Immature natural killer cell (primary cell): Measurements from ENCODE around the gene SPOCD1. TPM values are rescaled to one million over a fixed set of nuclear protein-coding genes. Genes with fewer than 3 reads are reported as not detected.

Experiments
- DNase-seq, 3 donors: peaks; one replicate each; pipeline ENCODE4 v3.0.0; 2022; ENCODE audit warnings: mixed read lengths in 1 of 3
- H3K27ac Mint-ChIP-seq, 6 donors: one replicate each; pipeline ENCODE4 v1.8.0; 2020; ENCODE audit warnings: mixed read lengths in 6 of 6, mild to moderate bottlenecking in 5 of 6, inconsistent platforms in 4 of 6, moderate library complexity in 3 of 6
- H3K27me3 Mint-ChIP-seq, 3 donors: one replicate each; pipeline ENCODE4 v1.8.0; 2020 to 2021; ENCODE audit warnings: low read depth in 3 of 3, mild to moderate bottlenecking in 3 of 3, mixed read lengths in 3 of 3, moderate library complexity in 3 of 3, inconsistent platforms in 1 of 3
- H3K36me3 Mint-ChIP-seq, 3 donors: one replicate each; pipeline ENCODE4 v1.8.0; 2020; ENCODE audit warnings: mixed read lengths in 3 of 3, inconsistent platforms in 2 of 3, mild to moderate bottlenecking in 2 of 3
- H3K4me1 Mint-ChIP-seq, 2 donors: one replicate each; pipeline ENCODE4 v1.8.0; 2020; ENCODE audit warnings: inconsistent platforms in 2 of 2, mild to moderate bottlenecking in 2 of 2, mixed read lengths in 2 of 2, moderate library complexity in 1 of 2
- H3K4me3 Mint-ChIP-seq, 5 donors: one replicate each; pipeline ENCODE4 v1.8.0; 2020; ENCODE audit warnings: mild to moderate bottlenecking in 5 of 5, mixed read lengths in 5 of 5, inconsistent platforms in 3 of 5, moderate library complexity in 3 of 5
- H3K9me3 Mint-ChIP-seq, 6 donors: one replicate each; pipeline ENCODE4 v1.8.0; 2020; ENCODE audit warnings: mild to moderate bottlenecking in 6 of 6, mixed read lengths in 6 of 6, inconsistent platforms in 4 of 6, moderate library complexity in 3 of 6
- polyA plus RNA-seq, 3 donors: library from polyadenylated mRNA; unstranded; fragments of 300-500 nt; fragmentation: Illumina TruSeq; gene quantifications; one replicate each; pipeline ENCODE4 v1.2.3, GENCODE V29; 2021

SPOCD1 gene
- polyA plus RNA-seq, 3 donors from 2014 or later = 0.24 to 2.5 (median 0.46) TPM

GRCh38 chr1:31754397-31754796, 61.4 kb downstream of the SPOCD1 start:
- peak overlapping the region in 2 of 6 donors; percentile 6 to 49 for H3K27ac Mint-ChIP-seq
- H3K27me3 Mint-ChIP-seq = peaks cover 0 to 4% (median 3%) of the 10 kb centered on the region in 3 donors
- H3K36me3 Mint-ChIP-seq = no peaks in the 10 kb centered on the region
- no peak for DNase-seq
- peaks cover 44 to 49% of the 10 kb centered on the region in 2 donors for H3K4me1 Mint-ChIP-seq
- H3K4me3 Mint-ChIP-seq = no peak overlapping the region
- no peaks in the 10 kb centered on the region for H3K9me3 Mint-ChIP-seq

- Mint-ChIP-seq H3K36me3 (no peaks in the 10 kb centered on the region), H3K4me3 (no peak overlapping the region), H3K27me3 (peaks cover 0 to 6% (median 3%) of the 10 kb centered on the region in 3 donors), H3K4me1 (peaks cover 50 to 52% of the 10 kb centered on the region in 2 donors), H3K9me3 (no peaks in the 10 kb centered on the region), H3K27ac (peak overlapping the region in 4 of 6 donors; percentile 6 to 49 (median 20))
- no peak for DNase-seq
These were observed 62.0 kb downstream of the SPOCD1 start for GRCh38 chr1:31753707-31754349.

- Mint-ChIP-seq H3K27ac (peak overlapping the region in 3 of 6 donors; percentile 17 to 37 (median 27)), H3K36me3 (no peaks in the 10 kb centered on the region), H3K9me3 (no peaks in the 10 kb centered on the region), H3K4me1 (peaks cover 58 to 60% of the 10 kb centered on the region in 2 donors), H3K27me3 (peaks cover 0 to 6% (median 3%) of the 10 kb centered on the region in 3 donors), H3K4me3 (peak overlapping the region in 3 of 5 donors; percentile 3 to 32 (median 24))
- DNase-seq = no peak
These were observed 62.8 kb downstream of the SPOCD1 start for GRCh38 chr1:31752952-31753475.

- no peaks in the 10 kb centered on the region for H3K36me3 Mint-ChIP-seq
- H3K9me3 Mint-ChIP-seq = no peaks in the 10 kb centered on the region
- peak overlapping the region; percentile 14 to 93 (median 80) for H3K27ac Mint-ChIP-seq
- DNase-seq = no peak
- peak overlapping the region; percentile 63 to 88 (median 86) for H3K4me3 Mint-ChIP-seq
- peaks cover 0 to 6% (median 3%) of the 10 kb centered on the region in 3 donors for H3K27me3 Mint-ChIP-seq
- H3K4me1 Mint-ChIP-seq = peaks cover 65 to 68% of the 10 kb centered on the region in 2 donors
These were observed 63.6 kb downstream of the SPOCD1 start for GRCh38 chr1:31752258-31752657.

GRCh38 chr1:31751822-31752241, 64.0 kb downstream of the SPOCD1 start:
- Mint-ChIP-seq H3K27me3 (peaks cover 0 to 6% (median 3%) of the 10 kb centered on the region in 3 donors), H3K4me1 (peaks cover 70 to 72% of the 10 kb centered on the region in 2 donors), H3K4me3 (peak overlapping the region; percentile 63 to 88 (median 86)), H3K27ac (peak overlapping the region; percentile 75 to 93 (median 86)), H3K36me3 (peaks cover 0 to 2% (median 0%) of the 10 kb centered on the region in 3 donors), H3K9me3 (no peaks in the 10 kb centered on the region)
- DNase-seq = no peak

GRCh38 chr1:31750858-31751510, 64.8 kb downstream of the SPOCD1 start:
- peaks cover 0 to 8% (median 3%) of the 10 kb centered on the region in 3 donors for H3K27me3 Mint-ChIP-seq

GRCh38 chr1:31749785-31750735, 65.8 kb downstream of the SPOCD1 start:
- peaks cover 0 to 8% (median 3%) of the 10 kb centered on the region in 3 donors for H3K27me3 Mint-ChIP-seq
- peak in 1 of 3 donors; percentile 20 for DNase-seq
- peak overlapping the region; percentile 75 to 94 (median 92) for H3K27ac Mint-ChIP-seq
- H3K36me3 Mint-ChIP-seq = peaks cover 0 to 4% (median 0%) of the 10 kb centered on the region in 3 donors
- H3K9me3 Mint-ChIP-seq = no peaks in the 10 kb centered on the region
- peak overlapping the region; percentile 78 to 86 (median 80) for H3K4me3 Mint-ChIP-seq
- peaks cover 85 to 88% of the 10 kb centered on the region in 2 donors for H3K4me1 Mint-ChIP-seq

More at GRCh38 chr1:31750858-31751510, 64.8 kb downstream of the SPOCD1 start:
- peak overlapping the region; percentile 75 to 94 (median 92) for H3K27ac Mint-ChIP-seq
- peak overlapping the region; percentile 78 to 86 (median 80) for H3K4me3 Mint-ChIP-seq
- H3K9me3 Mint-ChIP-seq = no peaks in the 10 kb centered on the region
- H3K36me3 Mint-ChIP-seq = peaks cover 0 to 4% (median 0%) of the 10 kb centered on the region in 3 donors
- H3K4me1 Mint-ChIP-seq = peaks cover 78 to 81% of the 10 kb centered on the region in 2 donors
- peak; percentile 70 to 74 (median 73) for DNase-seq

GRCh38 chr1:31748365-31748764, 67.5 kb downstream of the SPOCD1 start:
- H3K4me3 Mint-ChIP-seq = peak overlapping the region; percentile 31 to 86 (median 51)
- peaks cover 81 to 84% of the 10 kb centered on the region in 2 donors for H3K4me1 Mint-ChIP-seq
- H3K27me3 Mint-ChIP-seq = peaks cover 0 to 10% (median 3%) of the 10 kb centered on the region in 3 donors
- H3K27ac Mint-ChIP-seq = peak overlapping the region in 5 of 6 donors; percentile 55 to 96 (median 67)
- peaks cover 0 to 4% (median 0%) of the 10 kb centered on the region in 3 donors for H3K36me3 Mint-ChIP-seq
- no peak for DNase-seq
- H3K9me3 Mint-ChIP-seq = no peaks in the 10 kb centered on the region

- H3K4me1 Mint-ChIP-seq = peaks cover 70 to 75% of the 10 kb centered on the region in 2 donors
- peaks cover 0 to 8% (median 3%) of the 10 kb centered on the region in 3 donors for H3K27me3 Mint-ChIP-seq
- peaks cover 0 to 4% (median 0%) of the 10 kb centered on the region in 3 donors for H3K36me3 Mint-ChIP-seq
- H3K27ac Mint-ChIP-seq = peak overlapping the region; percentile 81 to 96 (median 90)
- no peaks in the 10 kb centered on the region for H3K9me3 Mint-ChIP-seq
- H3K4me3 Mint-ChIP-seq = peak overlapping the region; percentile 79 to 92 (median 87)
- no peak for DNase-seq
These were observed 68.5 kb downstream of the SPOCD1 start for GRCh38 chr1:31747304-31747703.

GRCh38 chr1:31746687-31747086, 69.1 kb downstream of the SPOCD1 start:
- Mint-ChIP-seq H3K27ac (peak overlapping the region; percentile 81 to 96 (median 90)), H3K9me3 (no peaks in the 10 kb centered on the region), H3K27me3 (peaks cover 0 to 8% (median 3%) of the 10 kb centered on the region in 3 donors), H3K4me3 (peak overlapping the region; percentile 79 to 92 (median 87)), H3K36me3 (peaks cover 0 to 4% (median 0%) of the 10 kb centered on the region in 3 donors), H3K4me1 (peaks cover 64 to 70% of the 10 kb centered on the region in 2 donors)
- peak; percentile 39 to 54 (median 45) for DNase-seq

GRCh38 chr1:31745946-31746670, 69.7 kb downstream of the SPOCD1 start:
- Mint-ChIP-seq H3K36me3 (peaks cover 0 to 4% (median 0%) of the 10 kb centered on the region in 3 donors), H3K9me3 (no peaks in the 10 kb centered on the region), H3K4me3 (peak overlapping the region; percentile 79 to 92 (median 87)), H3K27ac (peak overlapping the region; percentile 81 to 96 (median 90)), H3K4me1 (peaks cover 58 to 65% of the 10 kb centered on the region in 2 donors), H3K27me3 (peaks cover 0 to 8% (median 3%) of the 10 kb centered on the region in 3 donors)
- DNase-seq = no peak
